Endothelial cell (in vitro differentiated cells): Measurements from ENCODE around the gene ANTXR1. TPM values are rescaled to one million over a fixed set of nuclear protein-coding genes. Genes with fewer than 3 reads are reported as not detected.

Experiments used
- DNase-seq: peaks from one replicate; pipeline ENCODE4 v3.0.0; 2021; ENCODE audit warnings: low spot score
- H3K27ac Mint-ChIP-seq: one replicate; pipeline ENCODE4 v1.8.0; 2021; ENCODE audit warnings: mixed read lengths, inconsistent platforms; ENCODE audit not compliant: unreplicated experiment
- H3K27me3 Mint-ChIP-seq: one replicate; pipeline ENCODE4 v1.8.0; 2021; ENCODE audit warnings: mild to moderate bottlenecking, moderate library complexity, mixed read lengths, inconsistent platforms; ENCODE audit not compliant: unreplicated experiment
- H3K36me3 Mint-ChIP-seq: one replicate; pipeline ENCODE4 v1.8.0; 2021; ENCODE audit warnings: mild to moderate bottlenecking, low read depth, mixed read lengths, inconsistent platforms; ENCODE audit not compliant: unreplicated experiment
- H3K4me1 Mint-ChIP-seq: one replicate; pipeline ENCODE4 v1.8.0; 2021; ENCODE audit warnings: mild to moderate bottlenecking, mixed read lengths, inconsistent platforms; ENCODE audit not compliant: unreplicated experiment
- H3K4me3 Mint-ChIP-seq: one replicate; pipeline ENCODE4 v1.8.0; 2021; ENCODE audit warnings: mild to moderate bottlenecking, mixed read lengths, inconsistent platforms; ENCODE audit not compliant: unreplicated experiment
- H3K9me3 Mint-ChIP-seq: one replicate; pipeline ENCODE4 v1.8.0; 2021; ENCODE audit warnings: mixed read lengths, inconsistent platforms; ENCODE audit not compliant: unreplicated experiment
- total RNA-seq: library from RNA; stranded (reverse); fragmentation: NEBNext Ultra II Directional; extraction: Animal tissue kit (Norgen Biotek cat#: 25700); gene quantifications from one replicate; pipeline ENCODE4 v1.2.1, GENCODE V29; 2021; ENCODE audit not compliant: unreplicated experiment
- TF ChIP-seq, protein P1 (sequence below): fragments of 200-600 bp; sonication (generic); IDR thresholded peaks from one replicate; pipeline ENCODE4 v1.5.0; 2021; ENCODE audit warnings: antibody characterized with exemption; ENCODE audit not compliant: unreplicated experiment

ANTXR1 gene
- total RNA-seq, 1 donor from 2014 or later = 7.5 TPM

DNA sequence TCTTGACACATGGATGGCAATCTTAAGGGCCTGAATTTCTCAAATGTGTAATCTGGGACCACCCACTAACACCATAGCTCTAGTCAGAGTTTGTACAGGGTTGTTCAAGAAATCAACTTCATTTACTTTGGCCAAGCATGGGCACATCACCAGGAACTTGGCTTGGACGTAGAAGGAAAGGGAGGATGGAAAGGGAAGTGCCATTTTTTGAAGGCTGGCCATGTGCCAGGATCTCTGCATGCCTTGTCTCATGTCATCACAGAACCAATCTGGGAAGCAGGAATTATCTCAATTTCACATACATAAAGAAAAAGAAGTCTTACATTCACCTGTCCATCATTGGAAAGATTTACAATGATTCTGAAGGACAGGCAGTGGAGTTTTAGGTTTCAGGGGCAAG is 128.1 kb downstream of the ANTXR1 start:
- Mint-ChIP-seq H3K4me3 (no peak overlapping the region), H3K27me3 (no peaks in the 10 kb centered on the region), H3K27ac (no peak overlapping the region), H3K4me1 (no peaks in the 10 kb centered on the region), H3K9me3 (no peaks in the 10 kb centered on the region), H3K36me3 (no peaks in the 10 kb centered on the region)
- no peak for DNase-seq
- TF ChIP-seq, protein P1, sequence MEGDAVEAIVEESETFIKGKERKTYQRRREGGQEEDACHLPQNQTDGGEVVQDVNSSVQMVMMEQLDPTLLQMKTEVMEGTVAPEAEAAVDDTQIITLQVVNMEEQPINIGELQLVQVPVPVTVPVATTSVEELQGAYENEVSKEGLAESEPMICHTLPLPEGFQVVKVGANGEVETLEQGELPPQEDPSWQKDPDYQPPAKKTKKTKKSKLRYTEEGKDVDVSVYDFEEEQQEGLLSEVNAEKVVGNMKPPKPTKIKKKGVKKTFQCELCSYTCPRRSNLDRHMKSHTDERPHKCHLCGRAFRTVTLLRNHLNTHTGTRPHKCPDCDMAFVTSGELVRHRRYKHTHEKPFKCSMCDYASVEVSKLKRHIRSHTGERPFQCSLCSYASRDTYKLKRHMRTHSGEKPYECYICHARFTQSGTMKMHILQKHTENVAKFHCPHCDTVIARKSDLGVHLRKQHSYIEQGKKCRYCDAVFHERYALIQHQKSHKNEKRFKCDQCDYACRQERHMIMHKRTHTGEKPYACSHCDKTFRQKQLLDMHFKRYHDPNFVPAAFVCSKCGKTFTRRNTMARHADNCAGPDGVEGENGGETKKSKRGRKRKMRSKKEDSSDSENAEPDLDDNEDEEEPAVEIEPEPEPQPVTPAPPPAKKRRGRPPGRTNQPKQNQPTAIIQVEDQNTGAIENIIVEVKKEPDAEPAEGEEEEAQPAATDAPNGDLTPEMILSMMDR = no peak

DNA sequence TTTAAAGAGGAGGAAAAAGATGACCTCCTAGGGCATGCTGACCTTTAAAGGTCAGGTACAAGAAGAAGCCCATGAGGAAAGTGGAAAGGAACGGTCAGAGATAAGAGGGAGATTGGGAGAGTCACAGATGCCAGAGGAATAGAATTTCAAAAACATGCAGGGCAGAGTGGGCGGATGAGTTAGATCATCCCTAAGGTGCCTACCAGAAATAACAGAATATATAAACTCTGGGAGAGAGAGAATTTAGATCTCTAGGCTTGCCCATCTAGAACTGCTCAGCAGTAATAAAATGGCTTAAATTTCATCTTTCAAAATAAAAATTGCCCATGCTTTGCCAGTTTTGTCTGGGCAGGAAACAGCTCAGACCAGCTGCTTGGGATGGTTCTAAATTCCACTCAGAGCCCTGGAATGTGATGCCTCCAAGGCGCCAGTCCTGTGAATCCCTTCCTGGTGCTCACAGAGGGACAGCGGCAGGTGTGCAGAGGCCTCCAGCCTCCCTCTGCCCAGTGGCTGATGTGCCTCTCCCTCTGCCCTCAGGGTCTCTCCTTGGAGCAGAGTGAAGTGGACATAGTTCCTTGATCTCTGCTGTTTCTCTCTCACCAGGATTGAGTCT is 130.9 kb downstream of the ANTXR1 start:
- H3K27ac Mint-ChIP-seq = no peak overlapping the region
- no peak for DNase-seq
- H3K27me3 Mint-ChIP-seq = peaks cover 2% of the 10 kb centered on the region
- TF ChIP-seq, protein P1 = no peak
- no peaks in the 10 kb centered on the region for H3K4me1 Mint-ChIP-seq
- no peaks in the 10 kb centered on the region for H3K9me3 Mint-ChIP-seq
- no peaks in the 10 kb centered on the region for H3K36me3 Mint-ChIP-seq
- no peak overlapping the region for H3K4me3 Mint-ChIP-seq

DNA sequence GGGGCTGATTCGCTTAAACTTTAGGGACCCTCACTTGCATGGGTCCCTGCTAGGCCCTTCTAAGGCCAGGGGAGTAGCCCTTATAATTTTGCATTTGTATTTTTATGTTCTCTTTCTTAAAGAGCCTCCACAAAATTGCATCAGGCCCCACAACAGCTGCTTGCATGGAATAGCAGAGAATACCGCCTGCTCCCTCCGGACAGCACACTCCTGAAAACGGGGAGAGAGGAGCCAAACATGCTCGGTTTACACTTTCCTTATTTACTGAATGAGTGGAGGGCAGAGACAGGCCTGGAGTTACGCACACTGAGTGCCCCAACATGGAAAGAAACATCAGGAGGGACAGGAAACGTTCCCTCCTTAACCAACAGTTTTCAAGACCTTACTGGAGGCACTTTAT is 132.2 kb downstream of the ANTXR1 start:
- Mint-ChIP-seq H3K4me1 (no peaks in the 10 kb centered on the region), H3K9me3 (no peaks in the 10 kb centered on the region), H3K27ac (no peak overlapping the region), H3K27me3 (peaks cover 2% of the 10 kb centered on the region), H3K4me3 (no peak overlapping the region), H3K36me3 (no peaks in the 10 kb centered on the region)
- TF ChIP-seq, protein P1 = no peak
- DNase-seq = no peak

DNA sequence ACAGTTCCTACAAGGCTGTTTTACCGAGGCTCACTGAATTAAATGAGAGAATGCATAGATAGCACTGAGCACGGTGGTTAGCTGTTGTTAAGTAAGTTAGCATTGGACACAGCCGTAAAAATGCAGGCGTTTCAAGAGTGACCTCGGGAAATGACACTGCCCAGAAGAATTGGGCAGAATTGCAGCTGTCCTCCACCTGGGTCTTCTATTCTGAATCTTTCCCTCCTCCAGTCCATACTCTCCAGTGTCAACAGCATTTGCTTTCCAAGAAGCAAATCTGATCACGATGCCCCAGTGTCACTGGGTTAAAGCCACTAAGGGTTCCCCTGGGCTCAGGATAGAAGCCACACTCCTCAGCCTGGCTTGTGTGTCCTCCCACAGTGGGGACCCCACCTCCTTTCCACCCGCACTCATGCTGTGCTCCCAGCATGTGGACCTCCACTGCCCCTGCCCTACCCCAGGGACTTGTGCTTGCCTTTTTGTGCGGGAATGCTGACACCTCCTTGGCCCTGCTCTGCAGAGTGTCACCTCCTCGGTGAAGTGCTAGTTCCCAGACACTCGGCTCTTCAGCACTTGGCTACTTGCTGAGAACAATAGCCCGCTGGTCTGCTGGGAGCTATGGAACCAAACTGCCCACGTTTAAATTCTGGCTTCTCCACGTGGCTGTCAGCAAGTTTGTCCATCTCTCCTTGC is 135.0 kb downstream of the ANTXR1 start:
- no peak overlapping the region for H3K4me3 Mint-ChIP-seq
- TF ChIP-seq, protein P1 = no peak
- H3K27me3 Mint-ChIP-seq = peaks cover 4% of the 10 kb centered on the region
- no peaks in the 10 kb centered on the region for H3K9me3 Mint-ChIP-seq
- H3K4me1 Mint-ChIP-seq = no peaks in the 10 kb centered on the region
- DNase-seq = no peak
- H3K36me3 Mint-ChIP-seq = peaks cover 6% of the 10 kb centered on the region
- no peak overlapping the region for H3K27ac Mint-ChIP-seq

DNA sequence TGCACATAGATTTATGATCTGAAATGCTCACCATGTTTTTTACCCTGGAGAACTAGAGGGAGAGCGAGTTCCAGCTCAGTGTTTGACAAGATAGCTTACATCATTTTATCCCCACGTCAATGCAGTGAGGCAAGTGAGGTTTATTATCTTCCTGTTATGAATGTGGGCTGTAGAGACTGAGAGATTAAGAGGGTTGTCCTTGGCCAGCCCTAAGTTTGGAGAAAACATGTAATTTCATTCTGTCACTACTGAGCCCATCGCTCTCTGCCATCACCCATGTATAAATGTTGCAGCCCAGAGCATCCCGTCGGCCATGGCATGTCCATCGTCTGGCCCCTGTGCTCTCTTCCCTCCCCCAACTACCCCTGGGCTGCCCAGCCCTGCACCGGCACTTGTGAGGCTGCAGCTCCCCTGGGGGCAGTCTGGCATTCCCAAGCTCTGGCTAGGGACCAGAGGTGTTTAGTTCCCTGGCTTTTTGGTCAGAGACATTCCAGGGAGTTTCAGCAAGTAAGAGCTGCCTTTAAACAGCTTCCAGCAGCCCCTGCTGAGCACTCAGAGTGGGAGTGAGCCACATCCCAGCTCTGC is 136.7 kb downstream of the ANTXR1 start:
- Mint-ChIP-seq H3K4me1 (no peaks in the 10 kb centered on the region), H3K4me3 (no peak overlapping the region), H3K36me3 (peaks cover 9% of the 10 kb centered on the region), H3K9me3 (no peaks in the 10 kb centered on the region), H3K27ac (no peak overlapping the region), H3K27me3 (peaks cover 4% of the 10 kb centered on the region)
- TF ChIP-seq, protein P1 = no peak
- DNase-seq = no peak
